OCI-LY3 (cell line): ENCODE measurements around the gene NENF.

Source experiments
- H2AFZ ChIP-seq: fragments of 200-600, 300-600 bp; shearing (Covaris generic); 2 replicates; pipeline ENCODE4 v1.6.0; 2014; ENCODE audit warnings: antibody characterized with exemption, low read depth, low read length
- H3K27ac ChIP-seq: fragments of 200-600, 300-600 bp; sonication (generic); 2 replicates; pipeline ENCODE4 v1.5.1; 2014; ENCODE audit warnings: mild to moderate bottlenecking, low read length, moderate library complexity, mixed read lengths
- H3K27me3 ChIP-seq: fragments of 200-600, 300-600 bp; sonication (generic); 2 replicates; pipeline ENCODE4 v1.6.1; 2014; ENCODE audit warnings: low read depth, low read length, mixed read lengths
- H3K36me3 ChIP-seq: fragments of 200-600, 300-600 bp; sonication (generic); replicated peaks from 2 replicates; pipeline ENCODE3; 2014; ENCODE audit warnings: low read depth, low read length, mixed read lengths
- H3K4me1 ChIP-seq: fragments of 300-600, 200-600 bp; sonication (generic); 2 replicates; pipeline ENCODE4 v1.6.1; 2014; ENCODE audit warnings: low read length, mixed read lengths
- H3K4me2 ChIP-seq: fragments of 200-600, 300-600 bp; sonication (generic); 2 replicates; pipeline ENCODE4 v1.6.1; 2014; ENCODE audit warnings: low read length, mixed read lengths
- H3K4me3 ChIP-seq: fragments of 300-600, 200-600 bp; sonication (generic); 2 replicates; pipeline ENCODE4 v1.5.1; 2014; ENCODE audit warnings: antibody characterized with exemption, mild to moderate bottlenecking, low read length, moderate library complexity
- H3K79me2 ChIP-seq: fragments of 300-600, 200-600 bp; shearing (Covaris generic); 2 replicates; pipeline ENCODE4 v1.6.1; 2014; ENCODE audit warnings: mild to moderate bottlenecking, low read length, mixed read lengths
- H3K9ac ChIP-seq: fragments of 300-600, 200-600 bp; shearing (Covaris generic); 2 replicates; pipeline ENCODE4 v1.6.0; 2014; ENCODE audit warnings: mild to moderate bottlenecking, low read length, moderate library complexity
- H3K9me3 ChIP-seq: fragments of 200-600, 300-600 bp; shearing (Covaris generic); 2 replicates; pipeline ENCODE4 v1.6.1; 2014; ENCODE audit warnings: low read length, mixed read lengths; ENCODE audit not compliant: insufficient read depth
- H4K20me1 ChIP-seq: fragments of 200-600, 300-600 bp; sonication (generic); 2 replicates; pipeline ENCODE4 v1.6.1; 2016; ENCODE audit warnings: low read length, mixed read lengths; ENCODE audit not compliant: insufficient read depth
- CTCF ChIP-seq: fragments of 200-600, 300-600 bp; sonication (generic); IDR thresholded peaks from 2 replicates; pipeline ENCODE4 v1.5.1; 2014; ENCODE audit warnings: antibody characterized with exemption, low read length, low read depth
- EZH2phosphoT487 ChIP-seq: fragments of 200-600 bp; shearing (Covaris generic); IDR thresholded peaks from 2 replicates; pipeline ENCODE4 v1.6.1; 2018; ENCODE audit warnings: antibody characterized with exemption, mixed run types, low read depth

The NENF gene

DNA sequence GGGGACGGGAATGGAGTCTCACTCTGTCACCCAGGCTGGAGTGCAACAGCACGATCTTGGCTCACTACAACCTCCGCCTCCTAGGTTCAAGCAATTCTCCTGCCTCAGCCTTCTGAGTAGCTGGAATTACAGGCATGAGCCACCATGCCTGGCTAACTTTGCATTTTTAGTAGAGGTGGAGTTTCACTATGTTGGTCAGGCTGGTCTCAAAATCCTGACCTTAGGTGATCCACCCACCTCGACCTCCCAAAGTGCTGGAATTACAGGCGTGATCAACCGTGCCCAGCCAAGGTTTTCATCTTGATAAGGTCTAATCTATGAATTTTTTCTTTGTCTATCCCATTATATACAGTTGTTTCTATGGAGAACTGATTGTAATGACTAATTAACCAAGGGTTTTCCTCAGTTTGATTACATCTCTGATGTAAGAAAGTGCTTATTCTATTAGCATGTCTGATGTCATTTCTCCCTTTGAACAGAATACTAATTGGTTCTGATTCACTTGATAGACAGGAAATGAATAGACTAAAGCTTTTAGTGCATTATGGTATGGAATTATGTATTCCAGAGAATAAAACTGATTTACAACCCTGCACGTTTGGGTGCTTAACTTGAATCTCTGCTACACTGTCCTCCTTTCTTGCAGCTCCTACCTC is 29.9 kb upstream of the NENF start:
- Histone ChIP-seq H3K27me3 (no peaks in the 10 kb centered on the region), H3K27ac (no peak overlapping the region), H3K9me3 (peaks cover under 1% of the 10 kb centered on the region; the same call in 1 of the 2 replicates), H3K4me1 (peaks cover 3% of the 10 kb centered on the region), H3K4me3 (no peak overlapping the region), H4K20me1 (peaks cover 6% of the 10 kb centered on the region; the same call in 1 of the 2 replicates), H3K79me2 (peaks cover 25% of the 10 kb centered on the region), H3K4me2 (no peak overlapping the region), H2AFZ (no peak overlapping the region), H3K9ac (no peak overlapping the region), H3K36me3 (peaks cover 71% of the 10 kb centered on the region)
- TF ChIP-seq CTCF: no peak
- no peak for TF ChIP-seq EZH2phosphoT487

GRCh38 chr1:212410231-212410820 is 22.4 kb upstream of the NENF start:
- Histone ChIP-seq H3K36me3 (peaks cover 70% of the 10 kb centered on the region), H4K20me1 (peaks cover 10% of the 10 kb centered on the region; the same call in 1 of the 2 replicates), H3K27me3 (no peaks in the 10 kb centered on the region), H3K4me3 (no peak overlapping the region), H2AFZ (no peak overlapping the region), H3K27ac (no peak overlapping the region), H3K9me3 (no peaks in the 10 kb centered on the region), H3K79me2 (peaks cover 50% of the 10 kb centered on the region), H3K4me1 (peaks cover 23% of the 10 kb centered on the region), H3K4me2 (no peak overlapping the region), H3K9ac (no peak overlapping the region)
- no peak for TF ChIP-seq CTCF
- no peak for TF ChIP-seq EZH2phosphoT487

DNA sequence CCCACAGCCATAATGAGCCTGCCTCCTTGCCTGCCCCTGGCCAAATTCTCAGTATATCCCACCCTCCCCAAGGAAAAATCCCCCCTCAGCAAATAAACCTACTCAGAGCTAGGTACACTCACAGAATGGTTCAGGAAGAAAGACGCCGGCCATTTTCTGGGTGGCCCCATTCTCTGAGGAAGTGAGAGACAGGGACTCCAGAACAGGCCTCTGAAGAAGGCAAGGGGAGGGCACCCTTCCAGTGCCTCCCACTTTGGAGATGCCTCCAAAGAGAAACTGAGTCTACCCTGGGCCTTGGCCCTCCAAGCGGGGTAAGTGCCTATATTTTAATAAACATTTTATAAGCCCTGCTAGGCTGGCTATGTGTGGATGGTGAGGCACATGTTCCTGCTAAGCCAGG is 20.3 kb upstream of the NENF start:
- 0 out of 2 replicates have a peak, but pooled peaks cover 8% of the 10 kb centered on the region for H4K20me1 ChIP-seq
- no peaks in the 10 kb centered on the region for H3K27me3 ChIP-seq
- peaks cover 42% of the 10 kb centered on the region for H3K79me2 ChIP-seq
- peaks cover 50% of the 10 kb centered on the region for H3K36me3 ChIP-seq
- peak overlapping the region; percentile 79 for H3K4me3 ChIP-seq
- peak overlapping the region; percentile 52 for H3K27ac ChIP-seq
- no peak for TF ChIP-seq EZH2phosphoT487
- peak overlapping the region; percentile 20; the same call in 1 of the 2 replicates for H2AFZ ChIP-seq
- peak overlapping the region; percentile 93 for H3K4me2 ChIP-seq
- H3K4me1 ChIP-seq: peaks cover 35% of the 10 kb centered on the region
- H3K9me3 ChIP-seq: no peaks in the 10 kb centered on the region
- peak overlapping the region; percentile 54 for H3K9ac ChIP-seq

DNA sequence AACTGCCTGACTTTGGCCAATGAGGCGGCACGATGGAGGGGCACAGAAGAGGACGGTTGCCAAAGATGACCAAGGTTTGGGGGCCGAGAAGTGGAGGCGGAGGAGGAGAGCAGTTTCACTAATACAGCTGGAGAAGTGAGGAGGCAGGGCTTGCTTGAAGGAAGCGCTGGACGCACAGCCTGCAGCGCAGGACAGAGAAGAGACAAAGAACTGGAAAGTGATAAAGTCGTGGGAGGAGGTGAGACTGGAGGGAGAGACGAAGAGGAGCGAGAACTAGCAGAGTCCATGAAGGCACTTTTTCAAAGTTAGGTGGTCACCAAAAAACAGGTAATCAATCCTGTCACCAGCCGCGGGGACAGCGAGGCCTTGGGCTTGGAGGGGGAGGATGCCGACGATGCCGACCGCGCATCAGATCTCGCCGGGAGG is 18.8 kb upstream of the NENF start:
- H3K27me3 ChIP-seq: no peaks in the 10 kb centered on the region
- H3K9ac ChIP-seq: peak overlapping the region; percentile 86
- peaks cover 42% of the 10 kb centered on the region for H3K79me2 ChIP-seq
- H3K4me3 ChIP-seq: peak overlapping the region; percentile 79
- peaks cover 39% of the 10 kb centered on the region for H3K36me3 ChIP-seq
- H2AFZ ChIP-seq: 0 out of 2 replicates have a peak overlapping the region, but pooled peaks have one; percentile 25
- H3K9me3 ChIP-seq: no peaks in the 10 kb centered on the region
- 0 out of 2 replicates have a peak, but pooled peaks cover 8% of the 10 kb centered on the region for H4K20me1 ChIP-seq
- H3K27ac ChIP-seq: peak overlapping the region; percentile 62
- H3K4me2 ChIP-seq: peak overlapping the region; percentile 93
- H3K4me1 ChIP-seq: peaks cover 40% of the 10 kb centered on the region
- TF ChIP-seq EZH2phosphoT487 (no peak), CTCF (no peak)
